Chondrocyte (in vitro differentiated cells): Measurements from ENCODE around the gene ARHGEF26. TPM values are rescaled to one million over a fixed set of nuclear protein-coding genes. Genes with fewer than 3 reads are reported as not detected.

Experiments used
- DNase-seq: peaks from one replicate; pipeline ENCODE4 v3.0.0; 2021; ENCODE audit warnings: mixed read lengths, low spot score
- H3K27ac Mint-ChIP-seq: one replicate; pipeline ENCODE4 v1.8.0; 2021; ENCODE audit warnings: mild to moderate bottlenecking, moderate library complexity, mixed read lengths; ENCODE audit not compliant: unreplicated experiment
- H3K27me3 Mint-ChIP-seq: 2 replicates; pipeline ENCODE4 v1.8.0; 2021; ENCODE audit warnings: low read depth, mixed read lengths
- H3K36me3 Mint-ChIP-seq: 2 replicates; pipeline ENCODE4 v1.8.0; 2021; ENCODE audit warnings: low read depth, mixed read lengths
- H3K4me1 Mint-ChIP-seq: 2 replicates; pipeline ENCODE4 v1.8.0; 2021; ENCODE audit warnings: low read depth, mild to moderate bottlenecking, mixed read lengths
- H3K4me3 Mint-ChIP-seq: one replicate; pipeline ENCODE4 v1.8.0; 2021; ENCODE audit warnings: mild to moderate bottlenecking, moderate library complexity, mixed read lengths; ENCODE audit not compliant: unreplicated experiment
- H3K9me3 Mint-ChIP-seq: 2 replicates; pipeline ENCODE4 v1.8.0; 2021; ENCODE audit warnings: low read depth, mixed read lengths
- total RNA-seq: library from RNA; stranded (reverse); gene quantifications from 3 replicates; pipeline ENCODE4 v1.2.1, GENCODE V29; 2021
- TF ChIP-seq, protein P1 (sequence below): fragments of 200-600 bp; sonication (generic); IDR thresholded peaks from 2 replicates; pipeline ENCODE4 v1.5.0; 2021; ENCODE audit warnings: antibody characterized with exemption, mild to moderate bottlenecking, moderate library complexity

The ARHGEF26 gene
- total RNA-seq, 1 donor from 2014 or later, result 3.5 TPM

DNA sequence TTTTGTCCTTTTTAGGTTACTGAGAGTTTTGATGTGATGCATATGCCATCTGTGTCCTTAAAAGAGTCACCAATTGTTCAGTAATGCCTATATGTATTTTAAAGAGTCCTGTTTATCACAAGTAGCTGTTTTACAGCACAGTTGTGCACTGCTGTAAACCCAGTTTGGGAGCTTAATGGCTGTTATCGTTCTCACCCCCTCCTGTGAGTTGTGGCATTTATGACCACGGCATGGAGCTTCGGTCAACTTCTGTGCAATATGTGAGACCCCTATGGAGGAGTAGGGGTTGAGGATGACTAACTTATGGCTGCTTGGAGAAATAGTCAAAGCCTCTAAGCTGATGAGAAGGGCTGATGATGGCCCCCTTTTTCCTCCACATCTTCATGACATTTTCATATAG, 67.2 kb downstream of the ARHGEF26 start:
- Mint-ChIP-seq H3K9me3 (no peaks in the 10 kb centered on the region), H3K27ac (no peak overlapping the region), H3K4me3 (no peak overlapping the region), H3K27me3 (no peaks in the 10 kb centered on the region), H3K36me3 (no peaks in the 10 kb centered on the region), H3K4me1 (peaks cover 24% of the 10 kb centered on the region)
- DNase-seq, result no peak
- TF ChIP-seq, protein P1, sequence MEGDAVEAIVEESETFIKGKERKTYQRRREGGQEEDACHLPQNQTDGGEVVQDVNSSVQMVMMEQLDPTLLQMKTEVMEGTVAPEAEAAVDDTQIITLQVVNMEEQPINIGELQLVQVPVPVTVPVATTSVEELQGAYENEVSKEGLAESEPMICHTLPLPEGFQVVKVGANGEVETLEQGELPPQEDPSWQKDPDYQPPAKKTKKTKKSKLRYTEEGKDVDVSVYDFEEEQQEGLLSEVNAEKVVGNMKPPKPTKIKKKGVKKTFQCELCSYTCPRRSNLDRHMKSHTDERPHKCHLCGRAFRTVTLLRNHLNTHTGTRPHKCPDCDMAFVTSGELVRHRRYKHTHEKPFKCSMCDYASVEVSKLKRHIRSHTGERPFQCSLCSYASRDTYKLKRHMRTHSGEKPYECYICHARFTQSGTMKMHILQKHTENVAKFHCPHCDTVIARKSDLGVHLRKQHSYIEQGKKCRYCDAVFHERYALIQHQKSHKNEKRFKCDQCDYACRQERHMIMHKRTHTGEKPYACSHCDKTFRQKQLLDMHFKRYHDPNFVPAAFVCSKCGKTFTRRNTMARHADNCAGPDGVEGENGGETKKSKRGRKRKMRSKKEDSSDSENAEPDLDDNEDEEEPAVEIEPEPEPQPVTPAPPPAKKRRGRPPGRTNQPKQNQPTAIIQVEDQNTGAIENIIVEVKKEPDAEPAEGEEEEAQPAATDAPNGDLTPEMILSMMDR, result no peak

DNA sequence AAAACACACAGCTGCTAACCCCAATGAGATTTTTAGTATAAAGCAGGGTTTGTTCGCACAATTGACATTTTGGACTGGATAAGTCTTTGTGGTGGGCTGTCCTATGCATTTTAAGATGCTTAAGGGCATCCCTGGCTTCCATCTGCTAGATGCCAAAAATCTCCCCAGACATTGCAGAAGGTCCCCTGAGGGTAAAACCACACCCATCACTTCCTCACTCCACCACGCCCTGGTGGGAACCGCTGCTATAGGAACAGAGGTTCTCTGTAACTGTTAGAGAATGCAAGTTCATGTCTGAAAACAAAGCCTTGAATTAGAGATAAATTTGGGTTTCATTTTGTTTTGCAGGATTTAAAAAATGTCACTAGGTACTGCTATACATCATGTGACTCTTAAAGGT, 67.7 kb downstream of the ARHGEF26 start:
- TF ChIP-seq, protein P1, result no peak
- Mint-ChIP-seq H3K4me3 (no peak overlapping the region), H3K4me1 (peaks cover 21% of the 10 kb centered on the region), H3K36me3 (no peaks in the 10 kb centered on the region), H3K9me3 (no peaks in the 10 kb centered on the region), H3K27ac (no peak overlapping the region), H3K27me3 (no peaks in the 10 kb centered on the region)
- no peak for DNase-seq

DNA sequence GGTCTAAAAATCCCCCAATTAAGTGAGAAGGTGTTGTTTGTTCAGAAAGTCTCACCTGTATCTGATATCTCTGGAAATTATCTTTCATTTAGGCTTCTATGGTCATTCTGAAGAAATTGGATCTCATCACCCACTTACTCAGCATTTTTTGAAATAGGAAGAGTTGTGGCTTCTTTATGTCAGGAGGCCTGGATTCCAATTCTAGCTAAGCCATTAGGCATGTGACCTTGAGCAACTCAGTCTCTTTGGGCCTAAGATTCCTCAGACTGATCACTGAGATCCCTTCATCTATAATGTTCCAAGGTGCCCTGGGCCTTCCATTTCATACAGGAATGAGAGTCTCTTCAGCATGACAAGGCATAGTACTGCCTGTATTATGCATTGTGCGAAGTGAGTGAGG, 70.3 kb downstream of the ARHGEF26 start:
- Mint-ChIP-seq H3K9me3 (peaks cover 2% of the 10 kb centered on the region), H3K36me3 (peaks cover 3% of the 10 kb centered on the region), H3K27me3 (no peaks in the 10 kb centered on the region), H3K4me3 (no peak overlapping the region), H3K27ac (no peak overlapping the region), H3K4me1 (peaks cover 19% of the 10 kb centered on the region)
- DNase-seq, result no peak
- TF ChIP-seq, protein P1, result no peak

DNA sequence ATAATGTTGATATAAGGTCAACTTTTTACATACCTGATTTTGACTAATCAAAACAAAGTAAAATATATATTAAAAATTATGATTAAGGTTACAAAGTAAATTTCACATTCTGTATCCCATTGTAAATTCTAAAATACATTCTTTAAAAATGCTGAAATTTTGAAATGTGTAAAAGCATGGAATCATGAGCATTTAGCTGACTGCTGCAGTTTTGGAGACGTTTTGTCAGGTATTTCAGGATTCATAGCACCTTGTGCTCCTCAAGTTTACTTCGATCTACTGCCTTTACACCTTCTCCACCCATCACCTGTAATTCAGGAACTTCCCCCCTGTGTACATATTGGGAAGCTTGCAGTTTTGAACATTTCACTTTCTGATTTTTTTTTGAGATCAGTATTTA, 71.0 kb downstream of the ARHGEF26 start:
- Mint-ChIP-seq H3K36me3 (peaks cover 3% of the 10 kb centered on the region), H3K27ac (no peak overlapping the region), H3K27me3 (no peaks in the 10 kb centered on the region)

DNA sequence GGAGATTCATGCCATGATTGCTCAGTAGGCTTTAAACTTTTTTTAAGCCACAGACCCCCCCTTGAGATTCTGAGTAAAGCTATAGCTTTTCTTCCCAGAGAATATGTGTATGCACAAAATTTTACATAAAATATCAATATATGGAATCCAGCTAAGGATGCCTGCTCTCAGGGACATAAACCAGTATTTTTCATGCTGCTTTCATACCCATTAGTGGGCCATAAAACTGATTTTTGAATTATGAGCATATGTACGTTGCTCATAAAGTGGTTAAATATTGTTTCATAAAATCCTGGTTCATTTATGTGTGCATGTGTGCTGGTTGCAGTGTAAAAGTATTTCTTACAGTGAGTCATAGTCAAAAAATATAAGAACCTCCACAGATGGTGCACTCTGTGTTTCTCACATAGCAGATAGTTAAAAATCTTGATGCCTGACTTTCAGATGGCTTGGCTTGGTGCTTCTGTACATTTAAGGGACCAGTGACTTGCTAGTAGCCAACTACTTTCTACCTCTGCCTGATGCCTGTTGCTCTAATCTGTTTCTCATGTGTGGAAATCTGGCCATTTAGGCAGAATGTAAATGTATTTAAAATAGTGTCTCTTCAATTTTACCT, 71.9 kb downstream of the ARHGEF26 start:
- peaks cover 3% of the 10 kb centered on the region for H3K36me3 Mint-ChIP-seq
- TF ChIP-seq, protein P1, result no peak
- H3K4me3 Mint-ChIP-seq, result no peak overlapping the region
- no peaks in the 10 kb centered on the region for H3K27me3 Mint-ChIP-seq
- peaks cover 18% of the 10 kb centered on the region for H3K4me1 Mint-ChIP-seq
- peaks cover 7% of the 10 kb centered on the region for H3K9me3 Mint-ChIP-seq
- no peak for DNase-seq
- H3K27ac Mint-ChIP-seq, result no peak overlapping the region

More for the DNA sequence above, 71.0 kb downstream of the ARHGEF26 start:
- Mint-ChIP-seq H3K9me3 (peaks cover 2% of the 10 kb centered on the region), H3K4me3 (no peak overlapping the region), H3K4me1 (peaks cover 19% of the 10 kb centered on the region)
- TF ChIP-seq, protein P1, result no peak
- no peak for DNase-seq
